ENCODE results near the gene CFAP57.
"Not testable (repeated sequence)": the region's sequence is repeated elsewhere in the genome, so short reads cannot be mapped to it uniquely, and the experiment has no call there.

The CFAP57 gene

GRCh38 chr1:43177691-43178090, 5.6 kb downstream of the CFAP57 start:
- DNase-seq, result no peak

GRCh38 chr1:43184388-43184787, 12.3 kb downstream of the CFAP57 start:
- DNase-seq, result no peak

GRCh38 chr1:43184995-43185394, 12.9 kb downstream of the CFAP57 start:
- no peak for DNase-seq

- DNase-seq, result no peak
Measured at GRCh38 chr1:43188106-43188505, 16.0 kb downstream of the CFAP57 start.

GRCh38 chr1:43194509-43194908, 22.4 kb downstream of the CFAP57 start:
- DNase-seq, result no peak

- peak; percentile 22 for DNase-seq
Measured at GRCh38 chr1:43197343-43198127, 25.4 kb downstream of the CFAP57 start.

- DNase-seq, result peak; percentile 77
Measured at GRCh38 chr1:43199093-43199726, 27.1 kb downstream of the CFAP57 start.

GRCh38 chr1:43203859-43204258, 31.7 kb downstream of the CFAP57 start:
- no peak for DNase-seq

GRCh38 chr1:43204394-43204793, 32.3 kb downstream of the CFAP57 start:
- DNase-seq, result no peak

- no peak for DNase-seq
Measured at GRCh38 chr1:43205671-43206070, 33.5 kb downstream of the CFAP57 start.

GRCh38 chr1:43206600-43207228, 34.6 kb downstream of the CFAP57 start:
- DNase-seq, result no peak

- no peak for DNase-seq
Measured at GRCh38 chr1:43207229-43207853, 35.2 kb downstream of the CFAP57 start.

GRCh38 chr1:43208277-43208676, 36.1 kb downstream of the CFAP57 start:
- not testable (repeated sequence) for DNase-seq

GRCh38 chr1:43214501-43215444, 42.6 kb downstream of the CFAP57 start:
- no peak for DNase-seq

- DNase-seq, result no peak
Measured at GRCh38 chr1:43217747-43218146, 45.6 kb downstream of the CFAP57 start.

- no peak for DNase-seq
Measured at GRCh38 chr1:43220905-43221778, 49.0 kb downstream of the CFAP57 start.

- DNase-seq, result no peak
Measured at GRCh38 chr1:43221797-43222196, 49.7 kb downstream of the CFAP57 start.

GRCh38 chr1:43222879-43223278, 50.7 kb downstream of the CFAP57 start:
- DNase-seq, result no peak

- no peak for DNase-seq
Measured at GRCh38 chr1:43225168-43225567, 53.0 kb downstream of the CFAP57 start.

GRCh38 chr1:43227143-43227764, 55.1 kb downstream of the CFAP57 start:
- DNase-seq, result peak; percentile 71
